ENCODE measurements around the gene TMBIM4.

DNA sequence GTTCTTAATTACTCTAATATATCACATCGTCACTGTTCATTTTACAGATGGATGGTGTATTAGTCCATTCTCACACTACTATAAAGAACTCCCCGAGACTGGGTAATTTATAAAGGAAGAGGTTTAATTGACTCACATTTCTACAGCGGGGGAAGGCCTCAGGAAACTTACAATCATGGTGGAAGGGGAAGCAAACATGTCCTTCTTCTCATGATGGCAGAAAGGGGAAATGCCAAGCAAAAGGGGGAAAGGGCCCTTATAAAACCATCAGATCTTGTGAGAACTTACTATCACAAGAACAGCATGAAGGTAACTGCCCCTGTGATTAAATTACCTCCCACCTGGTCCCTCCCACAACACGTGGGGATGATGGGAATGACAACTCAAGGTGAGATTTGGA is 6.5 kb downstream of the TMBIM4 start:
- TF ChIP-seq, protein P1, sequence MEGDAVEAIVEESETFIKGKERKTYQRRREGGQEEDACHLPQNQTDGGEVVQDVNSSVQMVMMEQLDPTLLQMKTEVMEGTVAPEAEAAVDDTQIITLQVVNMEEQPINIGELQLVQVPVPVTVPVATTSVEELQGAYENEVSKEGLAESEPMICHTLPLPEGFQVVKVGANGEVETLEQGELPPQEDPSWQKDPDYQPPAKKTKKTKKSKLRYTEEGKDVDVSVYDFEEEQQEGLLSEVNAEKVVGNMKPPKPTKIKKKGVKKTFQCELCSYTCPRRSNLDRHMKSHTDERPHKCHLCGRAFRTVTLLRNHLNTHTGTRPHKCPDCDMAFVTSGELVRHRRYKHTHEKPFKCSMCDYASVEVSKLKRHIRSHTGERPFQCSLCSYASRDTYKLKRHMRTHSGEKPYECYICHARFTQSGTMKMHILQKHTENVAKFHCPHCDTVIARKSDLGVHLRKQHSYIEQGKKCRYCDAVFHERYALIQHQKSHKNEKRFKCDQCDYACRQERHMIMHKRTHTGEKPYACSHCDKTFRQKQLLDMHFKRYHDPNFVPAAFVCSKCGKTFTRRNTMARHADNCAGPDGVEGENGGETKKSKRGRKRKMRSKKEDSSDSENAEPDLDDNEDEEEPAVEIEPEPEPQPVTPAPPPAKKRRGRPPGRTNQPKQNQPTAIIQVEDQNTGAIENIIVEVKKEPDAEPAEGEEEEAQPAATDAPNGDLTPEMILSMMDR (IDR thresholded peaks at IDR 0.05; ENCODE audit: low read depth, low read length), result no peak
- TF ChIP-seq EZH2phosphoT487 (IDR thresholded peaks at IDR 0.05; ENCODE audit: low read depth), result no peak
